Heart left ventricle (tissue), 16 donors: ENCODE data around the gene HOTAIR. TPM values are rescaled to one million over a fixed set of nuclear protein-coding genes. Genes with fewer than 3 reads are reported as not detected.

Experiments used
- ATAC-seq, 4 donors: fragments of 200-7000 bp; cut with Tn5 transposase; one replicate each; pipeline ENCODE4 v1.9.1; 2020 to 2022; ENCODE audit warnings: moderate library complexity in 4 of 4, mild to moderate bottlenecking in 3 of 4, moderate number of reproducible peaks in 1 of 4
- DNase-seq, 5 donors: peaks; one replicate each; pipeline ENCODE4 v3.0.0-alpha.2; 2020
- H3K27ac ChIP-seq, 12 donors: fragments of 200-600 bp; sonication (generic) in 4 of 12; one replicate each; pipeline versions ENCODE4 v1.5.0 to v1.8.0; 2016 to 2022; ENCODE audit warnings: mild to moderate bottlenecking in 2 of 12
- H3K27me3 ChIP-seq, 9 donors: fragments of 200-600 bp; sonication (generic) in 2 of 9; one replicate each; pipeline versions ENCODE4 v1.5.1 to v1.8.0; 2016 to 2022; ENCODE audit warnings: mild to moderate bottlenecking in 3 of 9
- H3K36me3 ChIP-seq, 9 donors: fragments of 200-600 bp; sonication (generic) in 2 of 9; one replicate each; pipeline versions ENCODE4 v1.5.0 to v1.8.0; 2018 to 2022; ENCODE audit warnings: mild to moderate bottlenecking in 2 of 9
- H3K4me1 ChIP-seq, 12 donors: fragments of 200-600 bp; sonication (generic) in 4 of 12; one replicate each; pipeline versions ENCODE4 v1.5.0 to v1.8.0; 2016 to 2022; ENCODE audit warnings: mild to moderate bottlenecking in 3 of 12
- H3K4me3 ChIP-seq, 12 donors: fragments of 200-600 bp; sonication (generic) in 4 of 12; one replicate each; pipeline versions ENCODE4 v1.5.0 to v1.8.0; 2017 to 2022; ENCODE audit warnings: mild to moderate bottlenecking in 9 of 12, moderate library complexity in 4 of 12
- H3K9me3 ChIP-seq, 12 donors: fragments of 200-600 bp; sonication (generic) in 4 of 12; one replicate each; pipeline versions ENCODE4 v1.5.0 to v1.8.0; 2016 to 2022; ENCODE audit warnings: mild to moderate bottlenecking in 1 of 12
- CTCF ChIP-seq, 12 donors: fragments of 200-600 bp; sonication (generic) in 4 of 12; IDR thresholded peaks; one replicate each; pipeline versions ENCODE4 v1.5.0 to v1.8.0; 2018 to 2022; ENCODE audit warnings: antibody characterized with exemption in 12 of 12, mild to moderate bottlenecking in 5 of 12
- POLR2A ChIP-seq, 2 donors: fragments of 450-650 bp; IDR thresholded peaks; one replicate each; pipeline ENCODE4 v1.6.1; 2017; ENCODE audit warnings: antibody characterized with exemption in 2 of 2, mild to moderate bottlenecking in 2 of 2, moderate library complexity in 2 of 2
- WGBS, 4 donors: extraction: QIAGEN DNeasy Blood & Tissue Kit in 2 of 4; methylation state at CpG; one replicate each; pipeline versions ENCODE4 v1.1.5 to v1.1.7; 2013 to 2018; 5-methylcytosine and 5-hydroxymethylcytosine counted together
- intact Hi-C, 10 donors: fragments of 100-400 bp; cut with DNase I; formaldehyde crosslinking; loops; one replicate each; pipeline versions ENCODE4 v1.11.1 to v1.14.2; 2022
- polyA plus RNA-seq, 2 donors: library from polyadenylated mRNA; stranded (reverse); fragments of 200-250 nt; gene quantifications; one replicate each; pipeline ENCODE4 v1.2.3, GENCODE V29; 2013
- total RNA-seq, 9 donors: library from RNA; depleted of rRNA in 2 of 9; stranded (reverse); fragments of >200 nt in 2 of 9; fragmentation: NEBNext Ultra II Directional in 3 of 9; extraction: Animal tissue kit (Norgen Biotek cat#: 25700) in 3 of 9; gene quantifications; one replicate each; pipeline versions ENCODE4 v1.1.0 to v1.2.4, GENCODE V29; 2016 to 2023
- donor health status: ischemic (EF 13 %, LVEDD 7.1; RV severe dilation, severe dysfunction).
- donor health status: healthy with polysubstance abuse.
- donor health status: DM: no; HTN: yes; CAD: no.
- donor health status: DM: no; HTN: no; CAD: no.
- donor health status: ischemic (EF 25% LVEDD 6.9; RV normal size, moderate dysfunction).
- donor health status: ischemic (EF 25% LVEDD 5.7; RV mildly dilated, moderate dysfunction).
- donor health status: healthy.
- donor health status: DM: yes; HTN: yes; CAD: no.
- donor health status: ischemic (EF 35%, LVEDD 5.7; RV mildly dilated, moderate dysfunction).
- donor health status: nonischemic (EF 11% LVEDD 7.7; RV severe dilation, severe dysfunction).
- donor health status: DM: yes; HTN: yes; CAD: no.
- donor health status: PGD.
- donor health status: ischemic (EF 29% LVEDD 5.4; RV normal size, mild dysfunction).
- donor health status: nonischemic (EF 23%, LVEDD 6.1; RV moderate dilation, normal function).

HOTAIR gene
- total and polyA plus RNA-seq, 11 donors, result not detected

- Histone ChIP-seq H3K36me3 (no peaks in the 10 kb centered on the region), H3K27ac (no peak overlapping the region), H3K4me3 (no peak overlapping the region), H3K4me1 (peaks cover 0 to 32% (median 5%) of the 10 kb centered on the region in 12 donors), H3K9me3 (no peaks in the 10 kb centered on the region), H3K27me3 (peaks cover 84 to 100% (median 100%) of the 10 kb centered on the region in 9 donors)
- no peak for TF ChIP-seq POLR2A (IDR thresholded peaks at IDR 0.05)
- intact Hi-C loops, result no loop called here
- 2 to 5% (median 3%) methylated on average over 18 of the region's 18 CpGs for WGBS, 4 donors
- DNase-seq, result no peak
- ATAC-seq, result no peak
These were observed 9.3 kb downstream of the HOTAIR start for GRCh38 chr12:53965281-53966084.

GRCh38 chr12:53964315-53964713, 10.4 kb downstream of the HOTAIR start:
- H3K27me3 ChIP-seq, result peaks cover 84 to 100% (median 100%) of the 10 kb centered on the region in 9 donors
- ATAC-seq, result no peak
- TF ChIP-seq CTCF (IDR thresholded peaks at IDR 0.05) (no peak), POLR2A (IDR thresholded peaks at IDR 0.05) (no peak)
- H3K36me3 ChIP-seq, result no peaks in the 10 kb centered on the region
- 6 to 15% (median 10%) methylated on average over 2 of the region's 2 CpGs for WGBS, 4 donors
- no peak overlapping the region for H3K27ac ChIP-seq
- intact Hi-C loops, result no loop called here
- H3K9me3 ChIP-seq, result no peaks in the 10 kb centered on the region
- H3K4me3 ChIP-seq, result no peak overlapping the region
- peaks cover 0 to 32% (median 5%) of the 10 kb centered on the region in 12 donors for H3K4me1 ChIP-seq
- no peak for DNase-seq

GRCh38 chr12:53963434-53964314, 11.1 kb downstream of the HOTAIR start:
- H3K27ac ChIP-seq, result no peak overlapping the region
- no peaks in the 10 kb centered on the region for H3K9me3 ChIP-seq
- peaks cover 0 to 32% (median 5%) of the 10 kb centered on the region in 12 donors for H3K4me1 ChIP-seq
- ATAC-seq (no peak), DNase-seq (no peak)
- H3K36me3 ChIP-seq, result no peaks in the 10 kb centered on the region
- TF ChIP-seq CTCF (IDR thresholded peaks at IDR 0.05), result no peak
- TF ChIP-seq POLR2A (IDR thresholded peaks at IDR 0.05), result no peak
- intact Hi-C loops, result no loop called here
- no peak overlapping the region for H3K4me3 ChIP-seq
- H3K27me3 ChIP-seq, result peaks cover 83 to 100% (median 100%) of the 10 kb centered on the region in 9 donors
- WGBS, 4 donors, result 6 to 9% (median 7%) methylated on average over 38 of the region's 38 CpGs

- no peak overlapping the region for H3K27ac ChIP-seq
- no peak overlapping the region for H3K4me3 ChIP-seq
- no peaks in the 10 kb centered on the region for H3K36me3 ChIP-seq
- TF ChIP-seq POLR2A (IDR thresholded peaks at IDR 0.05) (no peak), CTCF (IDR thresholded peaks at IDR 0.05) (no peak)
- H3K27me3 ChIP-seq, result peaks cover 82 to 100% (median 100%) of the 10 kb centered on the region in 9 donors
- H3K4me1 ChIP-seq, result peaks cover 0 to 32% (median 5%) of the 10 kb centered on the region in 12 donors
- no peak for ATAC-seq
- intact Hi-C loops, result no loop called here
- no peak for DNase-seq
- 23 to 36% (median 25%) methylated on average over 7 of the region's 7 CpGs for WGBS, 4 donors
- no peaks in the 10 kb centered on the region for H3K9me3 ChIP-seq
These were observed 11.7 kb downstream of the HOTAIR start for GRCh38 chr12:53963005-53963404.
